Epithelial cell of proximal tubule (primary cell): ENCODE data around the gene CLCN4. TPM values are rescaled to one million over a fixed set of nuclear protein-coding genes. Genes with fewer than 3 reads are reported as not detected.

Experiments used
- DNase-seq: peaks from one replicate; pipeline ENCODE4 v3.0.0-alpha.2; 2011; ENCODE audit warnings: low read depth
- H3K4me3 ChIP-seq: 2 replicates; pipeline ENCODE4 v1.5.1; 2011; ENCODE audit warnings: low read depth, mild to moderate bottlenecking, low read length
- CTCF ChIP-seq: conservative IDR thresholded peaks from 2 replicates; pipeline ENCODE4 v1.5.1; 2012; ENCODE audit warnings: low read depth, mild to moderate bottlenecking, low read length
- total RNA-seq: library from RNA; depleted of rRNA; stranded (reverse); fragments of >200 nt; gene quantifications from 2 replicates; pipeline ENCODE4 v1.2.3, GENCODE V29; 2015

Gene CLCN4
- total RNA-seq, 1 donor from 2014 or later: 1.2 TPM

GRCh38 chrX:10111364-10112148, 45.2 kb upstream of the CLCN4 start:
- no peak for DNase-seq
- H3K4me3 ChIP-seq: no peak overlapping the region
- no peak for TF ChIP-seq CTCF

GRCh38 chrX:10112510-10112909, 44.3 kb upstream of the CLCN4 start:
- no peak for DNase-seq
- TF ChIP-seq CTCF: no peak
- H3K4me3 ChIP-seq: no peak overlapping the region

- DNase-seq: no peak
- H3K4me3 ChIP-seq: no peak overlapping the region
- TF ChIP-seq CTCF: no peak
These were observed 41.7 kb upstream of the CLCN4 start for GRCh38 chrX:10115082-10115481.

- H3K4me3 ChIP-seq: no peak overlapping the region
- TF ChIP-seq CTCF: no peak
- no peak for DNase-seq
These were observed 39.5 kb upstream of the CLCN4 start for GRCh38 chrX:10117301-10117700.

- no peak for TF ChIP-seq CTCF
- DNase-seq: no peak
- H3K4me3 ChIP-seq: no peak overlapping the region
These were observed 38.9 kb upstream of the CLCN4 start for GRCh38 chrX:10117864-10118377.

GRCh38 chrX:10118530-10118929, 38.2 kb upstream of the CLCN4 start:
- no peak for TF ChIP-seq CTCF
- no peak for DNase-seq
- no peak overlapping the region for H3K4me3 ChIP-seq
